CD14-positive monocyte (primary cell): Measurements from ENCODE around the gene PANX3. TPM values are rescaled to one million over a fixed set of nuclear protein-coding genes. Genes with fewer than 3 reads are reported as not detected.
A peak's percentile ranks its signal among the peaks of the same experiment; 100 is the strongest.

Source experiments
- DNase-seq, 3 donors: peaks; one replicate each; pipeline ENCODE4 v3.0.0-alpha.2; 2011 to 2022
- H2AFZ ChIP-seq: 2 replicates; pipeline ENCODE4 v1.6.0; 2012; ENCODE audit warnings: mild to moderate bottlenecking, low read depth, low read length, inconsistent platforms; ENCODE audit not compliant: insufficient read depth, poor library complexity, severe bottlenecking
- H3K27ac ChIP-seq, 2 donors: 1 replicate in 1 of 2; 2 replicates in 1 of 2; pipeline ENCODE4 v1.5.1; 2012 to 2013; ENCODE audit warnings: low read length in 2 of 2, control low read depth in 1 of 2, inconsistent platforms in 1 of 2, low read depth in 1 of 2, mild to moderate bottlenecking in 1 of 2
- H3K27me3 ChIP-seq, 2 donors: one replicate each; pipeline versions ENCODE4 v1.6.0 to v1.6.1; 2011 to 2013; ENCODE audit warnings: low read length in 2 of 2; ENCODE audit not compliant: control insufficient read depth in 2 of 2, insufficient read depth in 2 of 2
- H3K36me3 ChIP-seq, 2 donors: replicated peaks in 1 of 2; 1 replicate in 1 of 2; 2 replicates in 1 of 2; pipeline versions ENCODE4 v1.5.1 to v1.6.1; 2012 to 2013; ENCODE audit warnings: low read length in 2 of 2, control low read depth in 1 of 2, inconsistent platforms in 1 of 2, mild to moderate bottlenecking in 1 of 2; ENCODE audit not compliant: insufficient read depth in 2 of 2, control insufficient read depth in 1 of 2
- H3K4me1 ChIP-seq, 2 donors: 1 replicate in 1 of 2; 2 replicates in 1 of 2; pipeline versions ENCODE4 v1.5.1 to v1.6.1; 2012 to 2013; ENCODE audit warnings: low read length in 2 of 2, control low read depth in 1 of 2, inconsistent platforms in 1 of 2, mild to moderate bottlenecking in 1 of 2, moderate library complexity in 1 of 2; ENCODE audit not compliant: insufficient read depth in 2 of 2, control insufficient read depth in 1 of 2
- H3K4me2 ChIP-seq: replicated peaks from 2 replicates; pipeline ENCODE3; 2012; ENCODE audit warnings: low read length, moderate library complexity, mild to moderate bottlenecking; ENCODE audit not compliant: poor library complexity, severe bottlenecking; ENCODE audit errors: extremely low read depth
- H3K4me3 ChIP-seq, 3 experiments: fragments of 200-600 bp in 1 of 3; sonication (generic) in 1 of 3; replicated peaks in 1 of 3; 1 replicate in 2 of 3; 2 replicates in 1 of 3; pipeline ENCODE4 v1.5.1; 2011 to 2013; ENCODE audit warnings: low read length in 3 of 3, mild to moderate bottlenecking in 3 of 3, control low read depth in 2 of 3, low read depth in 2 of 3, inconsistent platforms in 1 of 3, moderate library complexity in 1 of 3
- H3K79me2 ChIP-seq: 2 replicates; pipeline ENCODE4 v1.6.0; 2012; ENCODE audit warnings: mild to moderate bottlenecking, control low read depth, inconsistent platforms, low read length, moderate library complexity; ENCODE audit not compliant: insufficient read depth
- H3K9ac ChIP-seq: 2 replicates; pipeline ENCODE4 v1.6.0; 2017; ENCODE audit warnings: low read length, mild to moderate bottlenecking; ENCODE audit not compliant: insufficient read depth, poor library complexity, severe bottlenecking
- H3K9me3 ChIP-seq, 2 donors: replicated peaks in 1 of 2; 1 replicate in 1 of 2; 2 replicates in 1 of 2; pipeline versions ENCODE4 v1.5.1 to v1.6.1; 2012 to 2013; ENCODE audit warnings: low read length in 2 of 2, control low read depth in 1 of 2; ENCODE audit not compliant: control insufficient read depth in 1 of 2, insufficient read depth in 1 of 2
- H4K20me1 ChIP-seq: 2 replicates; pipeline ENCODE4 v1.6.0; 2012; ENCODE audit warnings: mild to moderate bottlenecking, low read length, control low read depth, moderate library complexity; ENCODE audit not compliant: insufficient read depth
- H3K27ac Mint-ChIP-seq, 7 donors: one replicate each; pipeline ENCODE4 v1.8.0; 2020; ENCODE audit warnings: mild to moderate bottlenecking in 7 of 7, mixed read lengths in 7 of 7, moderate library complexity in 6 of 7, inconsistent platforms in 2 of 7
- H3K27me3 Mint-ChIP-seq, 3 donors: one replicate each; pipeline ENCODE4 v1.8.0; 2021 to 2022; ENCODE audit warnings: low read depth in 3 of 3, mild to moderate bottlenecking in 3 of 3, mixed read lengths in 3 of 3, moderate library complexity in 3 of 3, inconsistent platforms in 1 of 3
- H3K36me3 Mint-ChIP-seq, 2 donors: one replicate each; pipeline ENCODE4 v1.8.0; 2020; ENCODE audit warnings: mixed read lengths in 2 of 2, inconsistent platforms in 1 of 2, mild to moderate bottlenecking in 1 of 2
- H3K4me1 Mint-ChIP-seq: one replicate; pipeline ENCODE4 v1.8.0; 2020; ENCODE audit warnings: mild to moderate bottlenecking, mixed read lengths
- H3K4me3 Mint-ChIP-seq, 2 donors: one replicate each; pipeline ENCODE4 v1.8.0; 2020; ENCODE audit warnings: mild to moderate bottlenecking in 2 of 2, mixed read lengths in 2 of 2, moderate library complexity in 1 of 2
- H3K9me3 Mint-ChIP-seq, 7 donors: one replicate each; pipeline ENCODE4 v1.8.0; 2020 to 2022; ENCODE audit warnings: mixed read lengths in 7 of 7, mild to moderate bottlenecking in 6 of 7, moderate library complexity in 6 of 7, inconsistent platforms in 2 of 7
- CTCF ChIP-seq: fragments of 200-600 bp; IDR thresholded peaks from one replicate; pipeline ENCODE4 v1.8.0; 2022; ENCODE audit warnings: antibody characterized with exemption, mild to moderate bottlenecking
- WGBS: methylation state at CpG from one replicate; pipeline ENCODE4 v1.1.5; 2013; ENCODE audit warnings: missing lambda C conversion rate; ENCODE audit not compliant: insufficient coverage; 5-methylcytosine and 5-hydroxymethylcytosine counted together
- intact Hi-C, 2 donors: fragments of 100-400 bp; cut with micrococcal nuclease; formaldehyde crosslinking; loops; one replicate each; pipeline versions ENCODE4 v1.15.0 to v1.15.1; 2023
- polyA plus RNA-seq, 3 donors: library from polyadenylated mRNA; depleted of rRNA in 1 of 3; unstranded in 2 of 3; stranded (reverse) in 1 of 3; fragments of 300-500 nt in 2 of 3; fragments of >200 nt in 1 of 3; fragmentation: Illumina TruSeq in 2 of 3; gene quantifications; 1 replicate in 2 of 3; 2 replicates in 1 of 3; pipeline ENCODE4 v1.2.3, GENCODE V29; 2012 to 2021

The PANX3 gene
- polyA plus RNA-seq, 3 donors, result not detected

GRCh38 chr11:124625504-124626168 is 14.4 kb downstream of the PANX3 start:
- intact Hi-C loops, result no loop called here
- WGBS, result no CpG with 5 or more reads among the region's 3 CpGs
- Histone ChIP-seq H3K4me2 (no peak overlapping the region), H3K9ac (no peak overlapping the region), H2AFZ (no peak overlapping the region), H3K4me3 (no peak overlapping the region), H3K4me1 (peaks cover 17 to 30% of the 10 kb centered on the region in 2 donors), H3K9me3 (no peaks in the 10 kb centered on the region), H3K27me3 (no peaks in the 10 kb centered on the region), H3K27ac (no peak overlapping the region), H4K20me1 (peaks cover 59% of the 10 kb centered on the region), H3K36me3 (peaks cover 50 to 58% of the 10 kb centered on the region in 2 donors), H3K79me2 (peaks cover 51% of the 10 kb centered on the region)
- H3K27me3 Mint-ChIP-seq, result peaks cover 0 to 3% (median 2%) of the 10 kb centered on the region in 3 donors
- no peak for DNase-seq
- H3K9me3 Mint-ChIP-seq, result peaks cover 0 to 2% (median 0%) of the 10 kb centered on the region in 7 donors
- H3K4me1 Mint-ChIP-seq, result peaks cover 31% of the 10 kb centered on the region
- H3K36me3 Mint-ChIP-seq, result peaks cover 42 to 47% of the 10 kb centered on the region in 2 donors
- peak overlapping the region in 3 of 7 donors; percentile 15 to 83 (median 41) for H3K27ac Mint-ChIP-seq
- no peak overlapping the region for H3K4me3 Mint-ChIP-seq
- no peak for TF ChIP-seq CTCF

- Mint-ChIP-seq H3K27me3 (no peaks in the 10 kb centered on the region), H3K4me3 (no peak overlapping the region), H3K27ac (peak overlapping the region in 3 of 7 donors; percentile 42 to 47 (median 46)), H3K36me3 (peaks cover 61 to 66% of the 10 kb centered on the region in 2 donors), H3K9me3 (peaks cover 0 to 2% (median 0%) of the 10 kb centered on the region in 7 donors), H3K4me1 (peaks cover 27% of the 10 kb centered on the region)
- Histone ChIP-seq H3K27me3 (no peaks in the 10 kb centered on the region), H3K36me3 (peaks cover 69 to 77% of the 10 kb centered on the region in 2 donors), H3K4me3 (no peak overlapping the region), H2AFZ (no peak overlapping the region), H3K79me2 (peaks cover 51% of the 10 kb centered on the region), H3K27ac (peak overlapping the region in 1 of 2 donors; percentile 42), H3K9ac (no peak overlapping the region), H3K4me2 (no peak overlapping the region), H4K20me1 (peaks cover 68% of the 10 kb centered on the region), H3K4me1 (peaks cover 12 to 23% of the 10 kb centered on the region in 2 donors), H3K9me3 (no peaks in the 10 kb centered on the region)
- no CpG with 5 or more reads among the region's 5 CpGs for WGBS
- peak in 2 of 3 donors; percentile 13 to 15 for DNase-seq
- intact Hi-C loops, result no loop called here
- no peak for TF ChIP-seq CTCF
Observed at GRCh38 chr11:124627546-124627945, 16.3 kb downstream of the PANX3 start.
